Measurements from ENCODE around the gene PLCH2.
"Not testable (repeated sequence)": the region's sequence is repeated elsewhere in the genome, so short reads cannot be mapped to it uniquely, and the experiment has no call there.

- not testable (repeated sequence) for TF ChIP-seq CTCF, POLR2A (IDR thresholded peaks at IDR 0.05)
These were observed 75.5 kb downstream of the PLCH2 start for GRCh38 chr1:2551544-2551943.

Data from right lobe of liver (tissue), 4 donors.